Measurements from ENCODE around the gene PIRT.
"Not testable (repeated sequence)": the region's sequence is repeated elsewhere in the genome, so short reads cannot be mapped to it uniquely, and the experiment has no call there.

The PIRT gene
- 0 to 1.9 (median 0) reads per million in 17 experiments for total RNA-seq

DNA sequence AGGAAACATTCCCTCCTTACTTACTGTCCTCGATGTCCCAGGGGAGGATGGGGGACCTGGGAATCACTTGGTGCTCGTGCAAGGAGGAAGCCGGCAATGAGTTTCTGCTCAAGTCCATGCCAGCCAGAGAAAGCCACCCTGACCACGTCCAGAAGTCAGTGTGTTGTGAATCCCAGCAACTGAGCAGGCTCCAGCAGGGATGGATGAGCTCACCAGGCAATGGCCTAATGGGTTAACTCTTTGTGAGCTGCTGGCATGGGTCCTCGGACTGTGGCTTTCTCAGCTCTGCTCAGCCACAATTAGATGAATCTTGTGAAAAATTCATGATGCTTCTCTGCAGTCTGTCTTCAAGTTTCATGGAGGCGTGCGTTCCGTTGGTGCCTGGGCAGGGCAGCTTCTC, at the start of gene PIRT:
Gene PIRT, minus strand, starts transcription at position 167 of the 400 bp plus-strand sequence. CDS start 12,442 bp downstream, outside the sequence.
- DNase-seq: no peak

DNA sequence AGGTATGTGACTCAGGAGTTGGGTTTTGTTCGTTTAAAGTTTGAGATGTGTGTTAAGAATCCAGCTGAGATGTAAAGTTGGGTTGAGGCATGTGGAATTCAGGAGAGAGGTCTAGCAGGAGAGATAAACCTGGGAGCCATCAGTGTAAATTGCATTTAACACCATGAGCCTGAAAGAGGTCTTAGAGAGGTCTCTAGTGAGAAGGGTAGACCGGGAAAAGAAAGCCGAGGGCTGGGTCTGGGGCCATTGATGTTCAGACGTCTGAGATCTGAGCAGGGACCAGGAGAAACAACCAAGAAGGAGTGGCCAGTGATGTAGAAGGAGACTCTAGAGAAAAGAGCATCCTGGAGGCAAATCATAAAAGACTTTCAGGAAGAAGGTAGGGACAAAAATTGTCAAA, 44.1 kb upstream of the PIRT start:
- DNase-seq: no peak

DNA sequence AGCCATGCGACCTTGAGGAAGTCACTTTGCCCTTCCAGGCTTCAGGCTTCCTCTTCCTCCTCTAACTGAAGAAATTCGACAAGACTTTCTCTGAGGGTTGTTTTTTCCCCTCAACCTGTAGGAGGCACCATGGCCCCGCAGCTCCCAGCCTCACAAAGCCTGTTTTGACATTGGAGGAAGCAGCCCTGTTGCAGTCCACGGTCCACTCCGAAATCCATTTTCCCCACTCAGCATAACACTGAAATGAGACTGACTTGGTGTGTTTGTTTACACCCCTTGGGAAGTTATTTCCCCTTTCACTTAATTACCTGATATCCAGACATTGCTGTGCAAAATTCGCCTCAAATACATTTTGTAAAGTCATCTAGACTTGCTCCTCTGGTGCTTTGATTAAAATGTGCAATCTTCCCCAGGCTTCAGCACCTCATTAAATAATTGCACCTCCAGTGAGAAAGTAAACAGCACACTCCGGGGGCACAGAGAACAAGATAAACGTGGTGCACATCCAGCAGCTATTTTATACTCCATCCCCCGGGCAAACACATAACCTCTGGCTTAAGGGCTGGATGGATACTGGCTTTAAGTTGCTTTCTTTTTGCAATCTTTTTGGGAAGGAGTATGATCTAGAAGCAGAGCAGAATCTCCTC, 41.4 kb upstream of the PIRT start:
- peak; percentile 29 to 66 (median 58) for DNase-seq

DNA sequence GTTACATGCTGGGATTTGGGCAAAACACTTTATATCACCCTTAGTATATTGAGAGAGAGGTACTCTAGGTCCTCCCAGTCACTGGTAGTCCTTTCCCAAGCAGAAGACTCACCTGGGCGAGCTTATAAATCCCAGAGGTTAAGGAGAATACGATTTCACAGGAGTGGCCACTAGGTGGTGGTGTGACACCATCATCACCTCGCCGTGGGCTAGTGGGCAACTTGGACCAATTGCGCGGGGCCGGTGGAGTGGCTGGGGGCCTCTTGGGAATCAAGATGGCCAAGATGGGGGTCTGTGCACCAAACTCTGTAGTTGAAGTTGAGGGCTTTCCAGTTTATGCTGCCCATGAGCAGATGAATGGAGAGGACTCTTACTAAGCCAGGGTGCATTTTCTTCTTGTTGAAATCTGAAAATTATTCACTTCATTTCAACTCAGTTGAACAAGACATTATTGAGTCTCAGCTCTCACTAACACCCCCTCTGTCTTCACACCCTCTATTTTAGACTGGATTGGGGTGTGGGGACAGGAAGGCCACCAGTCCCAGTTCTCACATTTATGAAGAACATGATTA, 38.2 kb upstream of the PIRT start:
- DNase-seq: peak; percentile 13 to 50 (median 26)

DNA sequence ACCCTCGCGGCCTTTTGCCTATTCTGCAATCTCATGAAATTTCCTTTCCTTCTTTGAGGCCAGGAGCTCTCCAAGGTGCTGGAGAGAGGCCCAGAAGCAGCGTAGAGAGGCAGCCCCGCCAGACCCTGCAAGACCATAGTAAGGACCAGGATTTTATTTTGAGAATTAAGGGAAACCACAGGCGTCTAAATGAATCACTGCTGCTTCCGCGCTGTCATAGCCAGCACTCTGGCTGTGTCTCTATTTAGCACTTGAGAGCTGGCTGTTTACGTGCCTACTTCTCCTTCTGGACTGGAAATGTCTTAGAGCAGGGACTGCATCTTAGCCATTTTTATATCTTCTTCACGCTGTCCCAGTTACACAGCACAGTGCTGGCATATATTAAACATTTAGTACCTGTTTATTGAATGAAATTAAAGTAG, 37.6 kb upstream of the PIRT start:
- DNase-seq: peak; percentile 29 to 54 (median 40)

DNA sequence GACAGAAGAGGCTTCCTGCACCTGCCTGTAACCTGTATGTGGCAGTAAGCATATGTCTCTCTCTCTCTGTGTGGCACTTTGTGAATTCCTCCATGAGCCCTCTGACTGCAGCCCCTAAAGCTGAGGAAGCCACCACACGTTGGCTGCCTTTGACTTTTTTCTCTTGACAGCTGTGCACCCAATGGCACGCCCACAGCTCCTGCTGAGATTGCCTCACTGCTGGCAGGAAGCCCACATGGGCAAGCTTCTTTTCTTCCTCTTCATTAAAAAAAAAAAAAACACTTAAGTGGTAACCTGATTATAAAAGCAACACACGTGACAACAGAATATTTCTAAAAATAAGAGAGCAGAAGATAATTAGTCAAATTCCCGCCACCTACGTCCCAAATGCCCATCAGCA, 34.0 kb upstream of the PIRT start:
- DNase-seq: peak in 3 of 4 experiments; percentile 31 to 55 (median 50)

DNA sequence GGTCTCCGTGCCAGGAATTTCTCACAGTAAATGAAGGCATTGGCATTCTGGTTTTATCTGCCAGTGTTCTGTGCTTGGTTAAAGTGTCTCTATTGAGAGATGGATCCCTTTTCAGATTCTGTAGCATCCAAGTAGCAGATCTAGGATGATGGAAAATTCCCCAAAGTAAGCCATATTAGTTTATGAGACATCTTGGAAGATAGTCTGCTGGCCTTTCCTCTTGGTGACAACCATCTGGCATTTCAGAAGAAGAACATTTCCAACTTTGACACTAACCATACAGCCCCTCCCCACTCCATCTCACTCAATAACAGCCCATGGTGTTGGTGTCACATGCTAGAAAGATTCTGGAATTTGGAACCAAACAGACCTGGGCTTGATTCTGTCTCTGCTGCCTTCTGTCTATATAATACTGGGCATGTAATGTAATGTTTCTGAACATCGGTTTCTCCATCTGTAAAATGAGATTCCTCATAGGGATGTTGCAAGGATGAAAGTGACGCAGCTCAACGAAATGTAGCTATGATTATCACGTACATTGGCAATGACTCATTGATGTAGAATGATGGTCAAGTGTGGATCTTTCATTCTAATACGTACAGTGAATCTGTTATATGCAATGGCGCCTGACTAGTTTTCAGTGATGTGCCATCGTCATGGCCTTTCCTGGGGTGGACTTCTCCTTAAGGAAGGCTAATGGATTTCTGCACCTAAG, 32.6 kb upstream of the PIRT start:
- DNase-seq: no peak

DNA sequence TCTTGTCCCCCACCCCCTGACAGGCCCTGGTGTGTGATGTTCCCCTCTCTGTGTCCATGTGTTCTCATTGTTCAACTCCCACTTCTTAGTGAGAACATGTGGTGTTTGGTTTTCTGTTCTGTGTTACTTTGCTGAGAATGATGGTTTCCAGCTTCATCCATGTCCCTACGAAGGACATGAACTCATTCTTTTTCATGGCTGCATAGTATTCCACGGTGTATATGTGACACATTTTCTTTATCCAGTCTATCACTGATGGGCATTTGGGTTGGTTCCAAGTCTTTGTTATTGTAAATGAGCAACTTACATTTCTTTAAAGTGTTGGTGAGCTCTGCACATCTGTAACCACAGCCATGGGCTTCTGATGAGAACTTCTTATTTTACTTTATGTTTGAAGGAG, 30.9 kb upstream of the PIRT start:
- DNase-seq: not testable (repeated sequence)

DNA sequence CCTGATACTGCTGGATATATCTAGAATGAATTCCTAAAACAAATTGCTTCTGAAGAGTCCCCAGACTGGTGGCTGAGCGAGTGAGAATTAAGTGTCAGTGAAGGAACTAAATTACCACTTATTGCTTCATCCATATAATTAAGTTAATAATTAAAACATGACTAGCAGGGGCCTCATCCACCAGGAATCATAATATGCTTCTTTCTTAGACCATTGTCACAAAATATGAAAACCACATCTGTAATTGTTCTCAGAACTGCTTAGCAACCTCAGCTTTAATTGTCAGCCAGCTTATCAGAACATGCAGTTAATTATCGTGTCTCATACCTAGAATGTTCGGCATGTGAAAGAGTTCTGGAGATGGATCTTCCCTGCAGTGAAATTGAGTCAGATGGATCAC, 21.2 kb upstream of the PIRT start:
- DNase-seq: no peak

DNA sequence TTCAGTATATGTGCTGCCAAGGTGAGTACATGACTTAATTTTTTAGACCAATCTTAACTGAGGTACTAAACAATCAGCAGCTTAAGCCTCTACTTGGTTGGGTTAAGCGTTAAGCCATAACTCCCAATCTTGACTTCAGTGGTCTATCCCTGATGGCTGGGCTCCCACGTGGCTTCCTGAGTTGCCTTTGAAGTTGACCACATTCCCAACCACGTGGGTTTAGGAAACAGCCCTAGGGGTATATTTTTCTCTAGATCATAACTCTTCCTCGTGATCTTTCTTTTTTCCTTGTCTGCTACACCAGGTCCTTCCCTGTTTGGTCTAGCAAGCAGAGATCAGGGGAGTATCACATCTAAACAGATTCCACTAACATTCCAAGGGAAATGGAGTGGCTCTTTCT, 20.1 kb upstream of the PIRT start:
- no peak for DNase-seq

DNA sequence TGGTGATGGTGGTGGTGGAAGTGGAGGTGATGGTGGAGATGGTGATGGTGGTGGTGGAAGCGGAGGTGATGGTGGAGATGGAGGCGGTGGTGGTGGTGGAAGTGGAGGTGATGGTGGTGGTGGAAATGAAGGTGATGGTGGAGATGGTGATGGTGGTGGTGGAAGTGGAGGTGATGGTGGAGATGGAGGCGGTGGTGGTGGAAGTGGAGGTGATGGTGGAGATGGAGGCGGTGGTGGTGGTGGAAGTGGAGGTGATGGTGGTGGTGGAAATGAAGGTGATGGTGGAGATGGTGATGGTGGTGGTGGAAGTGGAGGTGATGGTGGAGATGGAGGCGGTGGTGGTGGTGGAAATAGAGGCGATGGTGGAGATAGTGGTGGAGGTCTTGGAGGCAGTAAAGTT, 8.7 kb upstream of the PIRT start:
- DNase-seq: not testable (repeated sequence)

DNA sequence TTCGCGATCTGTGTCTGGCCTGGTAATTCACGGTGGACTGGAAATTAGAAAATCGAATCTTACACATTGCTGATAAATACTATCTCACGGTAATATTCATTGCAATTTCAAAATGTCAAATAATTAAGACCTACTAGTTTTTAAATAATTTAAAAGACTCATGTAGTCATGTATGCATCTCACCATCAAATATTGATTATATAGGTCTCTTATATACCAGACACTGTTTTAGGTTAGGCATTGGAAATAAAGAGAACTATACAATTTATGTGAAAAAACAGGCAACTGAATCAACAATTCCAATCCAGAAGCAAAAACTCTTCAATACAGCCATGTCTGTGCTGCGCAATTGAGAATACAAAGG, 7.5 kb upstream of the PIRT start:
- no peak for DNase-seq

DNA sequence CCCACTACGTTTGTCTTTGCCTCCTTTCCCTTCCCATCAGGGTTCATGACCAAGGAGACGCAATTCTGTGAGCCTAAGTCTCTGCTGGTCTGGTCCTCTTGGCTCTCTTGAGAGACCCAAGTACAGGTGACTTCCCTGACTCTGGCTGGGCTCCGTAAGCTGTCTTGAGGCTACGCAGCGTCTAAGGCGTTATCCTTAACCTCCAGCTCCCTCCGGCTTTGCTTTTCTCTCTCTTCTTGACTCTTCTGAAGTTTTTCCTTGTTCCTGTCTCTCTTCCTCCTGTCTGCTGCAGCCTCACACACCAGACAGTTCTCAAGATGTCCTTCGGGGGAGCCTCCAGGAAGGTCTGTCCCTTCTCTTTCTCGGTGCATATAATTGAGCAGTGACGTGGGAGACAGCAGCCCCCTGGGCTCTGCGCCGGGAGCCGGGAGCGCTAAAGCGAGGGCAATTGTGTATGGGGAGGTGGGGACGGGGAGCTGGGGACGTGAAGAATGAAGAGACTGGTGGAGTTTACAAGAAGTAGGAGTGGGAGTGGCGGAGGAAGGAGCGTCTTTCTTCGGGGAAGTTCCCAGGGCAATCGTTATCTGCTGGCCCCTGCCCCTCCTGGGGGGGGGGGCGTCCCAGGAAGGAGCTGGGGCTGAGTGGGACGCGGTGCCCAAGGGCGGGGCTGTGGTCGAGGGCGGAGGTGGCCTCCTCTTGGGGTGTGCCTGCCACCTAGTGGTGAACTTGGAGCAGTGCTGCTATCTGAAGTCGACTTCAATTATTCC, 6.9 kb upstream of the PIRT start:
- DNase-seq: peak; percentile 67 to 88 (median 80)

DNA sequence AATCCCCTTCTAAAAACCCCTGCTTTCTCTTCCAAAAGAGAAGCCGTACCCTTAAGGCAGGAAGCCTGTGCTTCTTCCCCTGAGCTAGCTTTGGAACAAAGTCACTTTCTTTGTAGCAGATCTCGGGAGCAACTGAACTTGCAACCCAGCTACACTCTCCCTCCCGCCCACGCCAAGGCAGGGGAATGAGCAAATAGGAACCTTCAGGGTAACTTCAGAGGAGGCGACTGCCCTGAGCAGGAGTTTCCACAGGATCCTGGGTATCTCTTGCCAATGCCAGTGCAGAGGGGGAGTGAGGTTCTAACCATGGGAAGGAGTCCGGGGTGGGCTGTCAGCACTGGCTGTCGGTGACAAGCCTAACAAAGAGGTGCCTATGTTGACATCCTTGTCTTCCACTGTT, 5.9 kb upstream of the PIRT start:
- DNase-seq: peak in 3 of 4 experiments; percentile 15 to 49 (median 20)

DNA sequence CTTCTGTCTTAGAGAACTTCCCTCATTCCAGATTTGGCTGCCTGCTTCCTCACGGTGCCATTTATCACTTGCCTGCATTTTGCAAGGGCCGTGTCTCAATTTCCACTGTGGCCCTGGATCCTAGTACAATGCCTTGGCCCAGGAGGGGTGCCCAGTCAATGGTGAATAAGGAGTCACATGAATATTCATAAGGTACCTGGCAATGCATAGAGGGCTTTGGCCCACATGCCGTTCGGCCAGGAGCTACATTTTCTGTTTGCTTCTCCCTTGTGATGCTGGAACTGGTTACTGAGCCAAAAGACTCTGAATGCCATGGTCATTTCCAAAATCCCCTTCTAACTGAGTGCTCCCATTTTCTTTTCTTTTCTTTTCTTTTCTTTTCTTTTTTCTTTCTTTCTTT, 4.8 kb upstream of the PIRT start:
- no peak for DNase-seq

DNA sequence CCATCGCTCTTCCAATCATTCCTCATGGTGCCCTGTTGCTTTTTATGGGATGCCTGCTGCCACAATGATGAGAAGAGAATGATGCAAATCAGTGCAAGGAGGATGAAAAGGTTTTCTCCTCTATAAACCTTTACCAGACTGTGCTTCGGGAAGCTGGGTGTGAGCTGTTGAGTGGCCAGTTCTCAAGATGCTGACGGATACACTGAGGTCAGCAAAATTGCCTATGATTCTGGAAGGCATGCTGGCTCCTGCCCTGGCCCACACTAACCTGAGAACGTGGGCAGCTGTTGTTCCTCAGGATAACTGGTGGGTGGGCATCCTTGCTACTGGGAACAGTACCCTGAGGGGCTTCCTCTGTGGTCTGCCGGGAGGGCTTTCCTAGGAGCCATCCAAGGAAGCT, 795 bp upstream of the PIRT start:
- no peak for DNase-seq

DNA sequence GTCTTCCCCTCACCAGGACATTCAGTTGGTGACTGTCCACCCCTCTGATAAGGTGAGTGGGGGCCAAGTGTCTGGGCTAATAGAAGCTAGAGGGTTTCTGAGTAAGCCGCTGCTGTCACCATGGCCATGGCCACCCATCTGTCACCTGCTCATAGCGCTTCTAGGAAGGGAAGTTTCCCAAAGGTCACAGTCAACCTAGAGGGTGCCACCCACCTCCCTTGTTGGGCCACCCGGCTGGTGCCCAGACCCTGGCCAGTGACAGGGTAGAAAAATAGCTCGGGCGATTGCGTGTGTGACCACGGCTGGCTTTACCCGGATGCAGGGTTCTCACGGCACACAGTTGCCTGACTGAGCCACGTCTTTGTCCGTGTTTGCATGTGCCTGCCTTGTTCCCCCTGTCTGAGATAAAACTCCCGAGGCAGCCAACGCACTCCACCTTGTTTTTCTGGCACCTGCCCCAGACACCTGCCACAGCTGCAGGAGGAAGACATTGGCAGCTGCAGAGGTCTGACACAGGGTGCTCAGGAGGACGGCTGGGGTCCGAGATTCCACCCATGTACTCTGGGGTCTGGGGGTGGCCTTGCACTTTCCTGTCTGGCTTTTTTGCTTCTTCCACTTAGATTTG, 809 bp downstream of the PIRT start:
- DNase-seq: no peak

DNA sequence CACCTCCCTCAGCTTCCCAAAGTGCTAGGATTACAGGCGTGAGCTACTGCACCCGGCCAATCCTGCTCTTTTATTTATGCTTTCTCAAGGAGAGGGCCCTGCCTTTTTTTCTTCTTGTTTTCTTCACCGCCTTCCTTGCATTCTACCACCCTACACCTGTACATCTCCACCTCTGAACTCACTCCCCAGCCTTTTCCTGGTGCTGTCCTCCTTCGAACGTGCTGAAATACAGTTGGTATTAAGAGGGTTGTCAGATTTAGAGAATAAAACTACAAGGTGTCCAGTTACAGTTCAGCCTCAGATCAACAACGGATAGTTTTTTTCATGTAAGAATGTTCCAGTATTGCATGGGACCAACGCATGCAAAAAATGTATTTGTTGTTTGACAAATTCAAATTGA, 1.7 kb downstream of the PIRT start:
- no peak for DNase-seq

DNA sequence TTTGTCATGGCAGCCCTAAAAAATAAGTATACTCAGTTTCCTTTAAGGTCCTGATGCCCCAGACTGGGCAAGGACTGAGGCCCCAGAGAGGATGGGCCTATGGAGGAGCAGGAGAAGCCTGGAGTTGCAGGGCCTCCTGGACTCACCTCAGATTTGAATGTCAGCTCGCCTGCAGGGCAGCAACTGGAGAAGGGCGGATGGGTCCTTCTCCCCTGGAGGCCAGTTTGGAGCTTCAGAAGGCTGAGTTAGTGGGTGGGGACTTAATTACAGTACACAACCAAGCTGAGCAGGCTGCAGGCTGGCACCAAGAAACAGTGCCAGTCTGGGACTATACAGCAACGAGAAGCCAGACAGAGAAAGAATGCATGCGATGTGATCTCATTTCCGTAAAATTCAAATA, 6.2 kb downstream of the PIRT start:
- no peak for DNase-seq

DNA sequence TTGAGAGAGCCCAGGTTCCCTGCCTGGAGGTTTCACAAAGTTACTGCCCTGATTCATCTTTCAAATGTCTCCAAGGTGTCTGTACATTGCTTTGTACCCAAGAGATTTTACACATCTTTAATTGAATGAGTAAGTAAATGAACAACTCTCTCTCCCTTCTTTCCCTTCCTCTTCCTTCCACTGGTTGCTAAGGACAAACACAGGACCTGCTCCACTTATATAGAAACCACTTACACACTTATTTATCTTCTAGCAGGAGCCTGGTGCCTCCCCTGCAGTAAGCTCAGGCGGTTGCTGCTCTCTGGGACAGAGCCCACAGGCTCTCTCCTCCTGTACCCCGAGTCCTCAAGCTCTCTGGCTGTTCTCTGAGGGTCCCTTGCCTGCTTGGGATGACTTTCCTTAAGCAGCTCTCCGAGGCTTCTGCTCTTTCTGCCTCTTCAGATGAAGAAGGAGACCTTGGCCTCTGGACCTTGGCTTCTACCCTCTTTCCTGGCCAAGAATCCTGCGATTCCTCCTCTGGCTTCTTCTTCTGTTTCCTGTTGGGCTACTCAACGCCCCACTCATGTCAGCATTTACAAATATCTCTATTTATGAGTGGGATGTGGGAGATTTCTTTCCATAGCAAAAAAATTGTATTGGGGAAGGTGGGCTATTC, 9.9 kb downstream of the PIRT start:
- no peak for DNase-seq

DNA sequence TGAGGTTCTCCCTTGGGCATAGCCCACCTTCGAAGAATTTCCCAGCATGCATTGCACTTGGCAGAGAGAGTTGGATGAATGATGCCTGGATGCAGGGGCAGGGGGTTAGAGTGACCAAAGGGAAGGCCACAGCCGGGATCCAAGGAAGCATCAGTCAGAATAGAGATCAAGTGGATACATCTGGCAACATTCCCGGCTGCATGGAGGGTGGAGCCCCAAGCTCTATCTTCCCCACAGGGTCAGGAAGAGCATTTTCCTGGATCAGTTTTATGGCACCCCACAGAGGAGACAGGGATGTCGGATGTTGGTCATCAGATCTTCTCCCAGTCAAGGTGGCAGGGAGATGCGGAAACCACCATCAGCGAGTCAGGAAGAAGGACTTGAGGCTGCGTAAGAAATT, 13.0 kb downstream of the PIRT start:
- DNase-seq: no peak

DNA sequence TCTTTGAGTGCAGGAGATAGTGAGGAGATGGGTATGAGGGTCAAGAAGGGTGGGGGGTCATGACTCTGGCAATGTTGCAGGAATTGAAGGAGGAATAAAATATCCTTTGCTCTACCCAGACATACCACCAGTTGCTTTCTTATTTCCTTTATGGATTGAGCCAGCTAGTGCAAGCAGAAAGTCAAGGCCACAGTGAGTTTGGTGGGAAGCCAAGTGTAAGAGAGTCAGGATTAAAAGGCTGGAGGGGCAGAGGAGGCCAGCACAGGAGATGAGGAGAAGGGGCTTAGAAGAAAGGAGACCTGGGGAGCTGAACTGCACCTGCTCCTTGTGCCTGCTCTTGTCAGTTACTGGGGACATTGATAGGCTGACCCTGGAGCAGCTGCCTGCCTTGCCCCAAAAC, 16.1 kb downstream of the PIRT start:
- DNase-seq: no peak

Data from suppressor macrophage (primary cell).